ENCODE measurements around the gene DPP6.

- TF ChIP-seq CTCF (IDR thresholded peaks at IDR 0.05; ENCODE audit: low read depth, low read length) (no peak), POLR2A (IDR thresholded peaks at IDR 0.05; ENCODE audit: extremely low read depth, insufficient read length) (no peak), MYC (IDR thresholded peaks at IDR 0.05; ENCODE audit: low read depth, low read length) (no peak)
Observed at GRCh38 chr7:154505362-154505761, 453.2 kb downstream of the DPP6 start.
